AG09319 (cell line): ENCODE measurements around the gene COL21A1.

ENCODE experiments used
- DNase-seq: peaks from one replicate; pipeline ENCODE4 v3.0.0-alpha.2; 2010; ENCODE audit warnings: low read depth; ENCODE audit errors: extremely low read depth
- TF ChIP-seq, protein P1 (sequence below): IDR thresholded peaks from 2 replicates; pipeline ENCODE4 v1.5.1; 2011; ENCODE audit warnings: low read depth, mild to moderate bottlenecking, inconsistent platforms, low read length, moderate library complexity

COL21A1 gene

DNA sequence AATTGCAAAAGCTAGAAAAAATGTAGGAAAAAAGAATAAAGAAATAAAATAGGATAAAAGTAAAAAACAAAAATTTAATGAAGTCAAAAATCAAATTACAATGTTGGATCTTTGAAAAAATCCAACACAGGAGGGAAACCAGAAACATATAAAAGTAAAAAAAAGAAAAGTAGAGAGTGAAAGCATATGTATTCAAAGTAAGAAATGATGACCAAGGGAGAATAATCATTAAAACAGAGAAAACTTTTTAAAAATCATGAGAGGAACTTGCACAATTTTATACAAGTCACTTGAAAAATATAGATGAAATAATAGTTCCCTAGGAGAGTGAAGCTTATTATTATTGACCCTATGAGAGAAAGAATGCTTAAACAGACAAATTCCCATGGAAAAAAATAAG is 138.2 kb downstream of the COL21A1 start:
- DNase-seq = no peak
- TF ChIP-seq, protein P1, sequence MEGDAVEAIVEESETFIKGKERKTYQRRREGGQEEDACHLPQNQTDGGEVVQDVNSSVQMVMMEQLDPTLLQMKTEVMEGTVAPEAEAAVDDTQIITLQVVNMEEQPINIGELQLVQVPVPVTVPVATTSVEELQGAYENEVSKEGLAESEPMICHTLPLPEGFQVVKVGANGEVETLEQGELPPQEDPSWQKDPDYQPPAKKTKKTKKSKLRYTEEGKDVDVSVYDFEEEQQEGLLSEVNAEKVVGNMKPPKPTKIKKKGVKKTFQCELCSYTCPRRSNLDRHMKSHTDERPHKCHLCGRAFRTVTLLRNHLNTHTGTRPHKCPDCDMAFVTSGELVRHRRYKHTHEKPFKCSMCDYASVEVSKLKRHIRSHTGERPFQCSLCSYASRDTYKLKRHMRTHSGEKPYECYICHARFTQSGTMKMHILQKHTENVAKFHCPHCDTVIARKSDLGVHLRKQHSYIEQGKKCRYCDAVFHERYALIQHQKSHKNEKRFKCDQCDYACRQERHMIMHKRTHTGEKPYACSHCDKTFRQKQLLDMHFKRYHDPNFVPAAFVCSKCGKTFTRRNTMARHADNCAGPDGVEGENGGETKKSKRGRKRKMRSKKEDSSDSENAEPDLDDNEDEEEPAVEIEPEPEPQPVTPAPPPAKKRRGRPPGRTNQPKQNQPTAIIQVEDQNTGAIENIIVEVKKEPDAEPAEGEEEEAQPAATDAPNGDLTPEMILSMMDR = no peak

DNA sequence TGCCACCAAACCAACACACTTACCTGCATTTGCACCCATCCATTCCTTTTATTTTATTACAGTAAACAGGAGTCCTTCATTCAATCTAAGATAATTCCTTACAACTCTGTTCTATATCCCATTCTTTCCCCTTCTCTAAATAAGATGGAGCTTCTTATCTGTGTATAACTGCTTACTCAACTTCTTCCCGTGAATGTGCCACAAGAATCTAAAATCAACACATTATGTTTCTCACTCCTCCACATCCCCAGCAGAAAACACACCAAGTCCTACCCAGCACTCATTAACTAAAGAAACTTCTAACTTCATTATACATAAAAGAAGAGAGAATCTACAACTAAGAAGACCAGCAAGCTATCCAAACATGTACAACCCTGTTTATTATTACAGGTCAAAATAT is 141.1 kb downstream of the COL21A1 start:
- DNase-seq = no peak
- TF ChIP-seq, protein P1 = no peak

DNA sequence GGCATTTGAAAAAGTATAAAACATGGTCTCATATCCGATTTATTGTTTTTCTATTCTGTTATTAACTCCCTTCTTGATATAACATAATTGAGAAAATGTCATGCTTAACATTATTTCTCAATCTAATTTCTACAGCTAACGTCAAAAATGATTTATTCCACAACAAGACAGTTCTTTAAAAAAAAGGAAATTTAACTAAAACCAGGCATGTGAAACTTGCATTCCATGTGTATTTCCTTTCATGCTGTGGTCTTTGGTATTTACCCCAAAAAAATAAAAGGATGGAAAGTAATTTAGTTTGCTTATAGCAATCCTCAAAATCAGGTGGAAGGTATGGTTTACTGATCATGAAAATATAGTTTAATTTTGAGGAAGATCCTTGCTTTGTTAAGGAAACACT is 142.8 kb downstream of the COL21A1 start:
- no peak for DNase-seq
- TF ChIP-seq, protein P1 = no peak

DNA sequence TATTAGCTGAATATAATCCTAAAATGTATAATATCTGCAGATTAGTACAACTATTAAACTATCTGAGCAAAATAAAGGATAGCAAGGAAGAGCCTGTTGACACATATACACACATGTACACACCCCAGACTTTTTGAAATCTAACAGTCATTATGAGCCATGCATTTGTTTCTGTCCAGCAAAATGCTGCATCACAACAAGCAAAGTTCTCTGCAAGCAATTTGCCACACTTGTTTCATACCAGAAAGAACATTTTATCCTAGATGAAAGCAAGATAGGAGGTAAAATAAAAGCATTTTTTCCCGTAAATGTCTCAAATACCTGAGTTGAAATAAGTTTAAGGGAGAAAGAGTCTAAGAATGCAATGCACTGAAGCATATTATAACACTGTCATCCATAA is 145.2 kb downstream of the COL21A1 start:
- TF ChIP-seq, protein P1 = no peak
- DNase-seq = no peak

DNA sequence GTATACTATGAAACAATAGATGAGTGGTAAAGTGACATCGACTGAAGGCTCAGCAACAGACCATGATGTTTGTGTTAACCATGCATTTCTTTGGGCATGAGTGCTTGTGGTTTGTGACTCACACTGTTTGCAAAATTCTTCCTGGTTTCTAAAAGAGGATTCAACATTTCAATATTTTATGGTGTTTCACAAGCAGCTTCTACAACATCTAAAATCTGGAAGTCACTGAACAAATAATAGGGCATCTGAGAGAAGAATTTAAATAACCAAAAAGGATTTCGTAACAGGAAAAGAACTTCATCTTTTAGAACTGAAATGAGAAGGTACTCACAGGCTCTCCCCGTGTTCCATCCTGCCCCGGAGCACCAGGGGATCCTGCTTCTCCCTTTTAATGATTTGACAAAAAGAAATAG is 146.2 kb downstream of the COL21A1 start:
- TF ChIP-seq, protein P1 = no peak
- DNase-seq = peak; percentile 83

DNA sequence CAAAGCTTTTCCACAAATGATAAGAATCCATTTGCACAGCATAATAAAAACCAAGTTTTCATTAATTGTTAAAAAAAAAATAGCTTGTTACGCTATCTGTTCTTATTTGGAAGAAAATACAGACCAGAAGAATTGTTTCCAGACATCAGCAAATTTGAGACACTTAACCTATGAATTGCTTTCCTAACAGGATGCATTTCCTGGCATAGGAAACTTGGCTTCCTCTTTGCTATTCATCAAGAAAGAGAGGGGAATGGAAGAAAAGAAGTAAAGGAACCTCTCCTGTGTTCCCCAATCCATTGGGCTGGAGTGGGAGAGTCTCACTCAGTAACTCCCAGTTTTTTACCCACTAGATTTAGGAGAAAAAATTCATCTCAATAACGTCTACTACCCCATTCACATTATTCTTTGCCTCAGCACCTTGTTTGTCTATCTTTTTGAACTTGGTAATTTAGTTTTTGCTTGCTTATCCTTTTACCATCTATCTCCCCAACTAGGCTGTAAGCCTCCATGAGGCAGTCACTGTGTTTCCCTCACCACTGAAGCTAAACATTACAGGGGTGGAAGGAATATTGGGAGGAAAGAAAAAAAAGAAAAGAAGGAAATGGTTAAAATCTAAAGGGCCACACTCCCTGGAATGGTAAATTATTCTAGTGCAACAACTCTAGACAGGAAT is 150.3 kb downstream of the COL21A1 start:
- DNase-seq = no peak
- TF ChIP-seq, protein P1 = no peak

DNA sequence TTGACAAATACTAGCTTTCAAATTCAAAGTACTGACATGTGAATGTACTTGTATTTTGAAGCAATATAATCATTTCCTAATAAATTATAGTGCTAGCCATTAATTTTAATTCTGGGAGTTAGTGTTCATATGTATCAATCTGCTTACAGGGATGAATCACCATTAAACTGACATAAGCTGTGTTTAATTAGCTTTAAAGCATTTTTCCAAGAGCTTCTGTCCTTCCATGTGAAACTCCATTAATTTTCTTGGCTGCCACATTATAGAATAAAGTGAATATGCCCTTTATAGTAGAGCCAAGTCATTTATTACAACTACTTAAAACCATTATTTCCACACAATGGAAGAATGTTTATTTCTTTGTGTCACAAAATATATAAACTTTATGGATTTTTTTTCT is 150.8 kb downstream of the COL21A1 start:
- TF ChIP-seq, protein P1 = no peak

More for the DNA sequence above, 150.8 kb downstream of the COL21A1 start:
- DNase-seq = no peak
